SIG-M5 treated with dmso at 0.1 percent for 504 hours (cell line): Measurements from ENCODE around the gene CCNH.

Experiments used
- DNase-seq: peaks from one replicate; lab custom pipeline; 2025; ENCODE audit not compliant: unreplicated experiment; lab: John Stamatoyannopoulos, UW

The CCNH gene

GRCh38 chr5:87403899-87404298, 8.8 kb downstream of the CCNH start:
- no peak for DNase-seq

GRCh38 chr5:87403409-87403808, 9.3 kb downstream of the CCNH start:
- DNase-seq, result no peak

GRCh38 chr5:87401626-87402025, 11.1 kb downstream of the CCNH start:
- no peak for DNase-seq

GRCh38 chr5:87400305-87400899, 12.3 kb downstream of the CCNH start:
- DNase-seq, result peak; percentile 77

- DNase-seq, result peak; percentile 74
These were observed 13.0 kb downstream of the CCNH start for GRCh38 chr5:87399720-87400119.

- no peak for DNase-seq
These were observed 13.6 kb downstream of the CCNH start for GRCh38 chr5:87398981-87399614.

GRCh38 chr5:87394411-87395165, 18.1 kb downstream of the CCNH start:
- no peak for DNase-seq

- no peak for DNase-seq
These were observed 19.4 kb downstream of the CCNH start for GRCh38 chr5:87393331-87393730.

- no peak for DNase-seq
These were observed 19.9 kb downstream of the CCNH start for GRCh38 chr5:87392801-87393200.

GRCh38 chr5:87392170-87392569, 20.6 kb downstream of the CCNH start:
- DNase-seq, result no peak

- no peak for DNase-seq
These were observed 22.0 kb downstream of the CCNH start for GRCh38 chr5:87390576-87391199.

- DNase-seq, result no peak
These were observed 22.7 kb downstream of the CCNH start for GRCh38 chr5:87390075-87390474.

GRCh38 chr5:87389296-87390034, 23.3 kb downstream of the CCNH start:
- DNase-seq, result no peak

GRCh38 chr5:87388129-87388528, 24.6 kb downstream of the CCNH start:
- DNase-seq, result no peak

GRCh38 chr5:87385802-87386201, 26.9 kb downstream of the CCNH start:
- DNase-seq, result no peak

GRCh38 chr5:87383216-87383615, 29.5 kb downstream of the CCNH start:
- no peak for DNase-seq

GRCh38 chr5:87382224-87382623, 30.5 kb downstream of the CCNH start:
- no peak for DNase-seq

- DNase-seq, result no peak
These were observed 40.0 kb downstream of the CCNH start for GRCh38 chr5:87372705-87373104.

GRCh38 chr5:87369431-87369830, 43.3 kb downstream of the CCNH start:
- no peak for DNase-seq

- DNase-seq, result no peak
These were observed 44.1 kb downstream of the CCNH start for GRCh38 chr5:87368601-87369000.

GRCh38 chr5:87367243-87367642, 45.5 kb downstream of the CCNH start:
- no peak for DNase-seq
